Neuronal stem cell (in vitro differentiated cells): Measurements from ENCODE around the gene OCA2.
A peak's percentile ranks its signal among the peaks of the same experiment; 100 is the strongest.

Experiments
- DNase-seq: peaks from one replicate; pipeline ENCODE4 v3.0.0-alpha.2; 2013; ENCODE audit warnings: low spot score
- H2AFZ ChIP-seq: one replicate; pipeline ENCODE4 v1.6.1; 2013; ENCODE audit warnings: mild to moderate bottlenecking, low read length, inconsistent platforms
- H2AK5ac ChIP-seq: 2 replicates; pipeline ENCODE4 v1.6.1; 2013; ENCODE audit warnings: low read depth, mild to moderate bottlenecking, inconsistent platforms, low read length, moderate library complexity, mixed read lengths
- H2BK120ac ChIP-seq: 2 replicates; pipeline ENCODE4 v1.6.1; 2013; ENCODE audit warnings: low read depth, mild to moderate bottlenecking, inconsistent platforms, low read length, moderate library complexity, mixed read lengths
- H2BK12ac ChIP-seq: one replicate; pipeline ENCODE4 v1.6.1; 2013; ENCODE audit warnings: low read length, inconsistent platforms
- H2BK15ac ChIP-seq: 2 replicates; pipeline ENCODE4 v1.6.1; 2013; ENCODE audit warnings: mild to moderate bottlenecking, low read length, inconsistent platforms, mixed read lengths
- H2BK5ac ChIP-seq: one replicate; pipeline ENCODE4 v1.6.1; 2013; ENCODE audit warnings: inconsistent platforms, mild to moderate bottlenecking, low read length, moderate library complexity
- H3K14ac ChIP-seq: one replicate; pipeline ENCODE4 v1.6.1; 2013; ENCODE audit warnings: low read length, inconsistent platforms
- H3K18ac ChIP-seq: 2 replicates; pipeline ENCODE4 v1.6.1; 2013; ENCODE audit warnings: low read length, inconsistent platforms
- H3K23ac ChIP-seq: 2 replicates; pipeline ENCODE4 v1.6.1; 2013; ENCODE audit warnings: low read depth, mild to moderate bottlenecking, mixed read lengths, low read length, inconsistent platforms; ENCODE audit not compliant: poor library complexity
- H3K27ac ChIP-seq: replicated peaks from 3 replicates; pipeline ENCODE4 v1.5.1; 2013; ENCODE audit warnings: low read length, inconsistent platforms
- H3K27me3 ChIP-seq, 3 experiments: 2 replicates each; pipeline ENCODE4 v1.6.1; 2013; ENCODE audit warnings: low read length in 3 of 3, mild to moderate bottlenecking in 2 of 3, inconsistent platforms in 1 of 3, low read depth in 1 of 3, mixed read lengths in 1 of 3, moderate library complexity in 1 of 3; ENCODE audit not compliant: control insufficient read depth in 3 of 3, insufficient read depth in 3 of 3
- H3K36me3 ChIP-seq, 2 donors: replicated peaks in 1 of 2; 2 replicates each; pipeline ENCODE4 v1.6.1; 2013; ENCODE audit warnings: low read length in 2 of 2; ENCODE audit not compliant: control insufficient read depth in 2 of 2, insufficient read depth in 2 of 2
- H3K4ac ChIP-seq: 2 replicates; pipeline ENCODE4 v1.6.1; 2013; ENCODE audit warnings: inconsistent platforms, mild to moderate bottlenecking, low read length, moderate library complexity
- H3K4me1 ChIP-seq, 2 donors: 1 replicate in 1 of 2; 2 replicates in 1 of 2; pipeline ENCODE4 v1.6.1; 2013; ENCODE audit warnings: low read length in 2 of 2, low read depth in 1 of 2; ENCODE audit not compliant: control insufficient read depth in 2 of 2, insufficient read depth in 1 of 2
- H3K4me2 ChIP-seq: one replicate; pipeline ENCODE4 v1.6.1; 2013; ENCODE audit warnings: mild to moderate bottlenecking, low read length, inconsistent platforms; ENCODE audit not compliant: insufficient read depth, poor library complexity, severe bottlenecking
- H3K4me3 ChIP-seq, 2 donors: 2 replicates each; pipeline ENCODE4 v1.5.1; 2013; ENCODE audit warnings: low read length in 2 of 2, mild to moderate bottlenecking in 2 of 2, inconsistent platforms in 1 of 2, moderate library complexity in 1 of 2
- H3K79me1 ChIP-seq: one replicate; pipeline ENCODE4 v1.6.1; 2013; ENCODE audit warnings: low read depth, mild to moderate bottlenecking, inconsistent platforms, low read length, moderate library complexity
- H3K9ac ChIP-seq: one replicate; pipeline ENCODE4 v1.6.1; 2013; ENCODE audit warnings: mild to moderate bottlenecking, low read depth, low read length, inconsistent platforms; ENCODE audit not compliant: poor library complexity
- H3K9me3 ChIP-seq, 2 donors: replicated peaks in 1 of 2; 2 replicates each; pipeline versions ENCODE3 to v1.6.1; 2013; ENCODE audit warnings: low read length in 2 of 2, mild to moderate bottlenecking in 2 of 2, inconsistent platforms in 1 of 2, low read depth in 1 of 2, mixed read lengths in 1 of 2, moderate library complexity in 1 of 2; ENCODE audit not compliant: control insufficient read depth in 2 of 2, insufficient read depth in 1 of 2
- H4K8ac ChIP-seq: one replicate; pipeline ENCODE4 v1.6.1; 2013; ENCODE audit warnings: low read depth, mild to moderate bottlenecking, inconsistent platforms, low read length, moderate library complexity
- H4K91ac ChIP-seq: one replicate; pipeline ENCODE4 v1.6.1; 2013; ENCODE audit warnings: low read length, low read depth, mild to moderate bottlenecking, inconsistent platforms; ENCODE audit not compliant: poor library complexity
- WGBS, 2 donors: extraction: QIAGEN DNeasy Blood & Tissue Kit; methylation state at CpG; one replicate each; pipeline ENCODE4 v1.1.7; 2013; ENCODE audit warnings: missing lambda C conversion rate in 2 of 2, mixed read lengths in 1 of 2; ENCODE audit not compliant: insufficient read length in 2 of 2, insufficient replicate concordance in 1 of 2; ENCODE audit errors: extremely low coverage in 2 of 2; 5-methylcytosine and 5-hydroxymethylcytosine counted together

The OCA2 gene

GRCh38 chr15:28086175-28086703, 12.9 kb downstream of the OCA2 start:
- H3K27ac ChIP-seq = no peak overlapping the region
- no peak overlapping the region for H3K23ac ChIP-seq
- H4K91ac ChIP-seq = no peak overlapping the region
- H3K4me3 ChIP-seq = no peak overlapping the region
- no peaks in the 10 kb centered on the region for H3K79me1 ChIP-seq
- no peak overlapping the region for H2AFZ ChIP-seq
- H2BK12ac ChIP-seq = no peak overlapping the region
- no peak for DNase-seq
- H3K4ac ChIP-seq = no peak overlapping the region
- H3K27me3 ChIP-seq = peaks cover 0 to 3% (median 0%) of the 10 kb centered on the region in 3 experiments
- H3K36me3 ChIP-seq = no peaks in the 10 kb centered on the region
- H3K9me3 ChIP-seq = peaks cover under 1 to 3% of the 10 kb centered on the region in 2 donors
- H3K4me2 ChIP-seq = no peak overlapping the region
- H3K14ac ChIP-seq = no peak overlapping the region
- no peak overlapping the region for H2BK120ac ChIP-seq
- no peak overlapping the region for H4K8ac ChIP-seq
- WGBS, 2 donors = no CpG with 5 or more reads among the region's 2 CpGs
- no peak overlapping the region for H3K18ac ChIP-seq
- H2BK15ac ChIP-seq = no peak overlapping the region
- H2AK5ac ChIP-seq = no peak overlapping the region
- no peaks in the 10 kb centered on the region for H3K4me1 ChIP-seq
- H2BK5ac ChIP-seq = no peak overlapping the region
- no peak overlapping the region for H3K9ac ChIP-seq

GRCh38 chr15:28085489-28086174, 13.5 kb downstream of the OCA2 start:
- Histone ChIP-seq H3K4me2 (no peak overlapping the region), H3K4me1 (no peaks in the 10 kb centered on the region)
- no CpG with 5 or more reads among the region's 4 CpGs for WGBS, 2 donors

GRCh38 chr15:28084547-28084946, 14.6 kb downstream of the OCA2 start:
- Histone ChIP-seq H3K4me2 (no peak overlapping the region), H2BK15ac (no peak overlapping the region), H3K79me1 (no peaks in the 10 kb centered on the region), H3K27ac (no peak overlapping the region), H2BK12ac (no peak overlapping the region), H3K23ac (no peak overlapping the region), H4K91ac (no peak overlapping the region), H3K14ac (no peak overlapping the region), H3K4me1 (peaks cover 0 to 1% of the 10 kb centered on the region in 2 donors), H2AK5ac (peak overlapping the region; percentile 38), H3K4me3 (no peak overlapping the region), H4K8ac (no peak overlapping the region), H3K27me3 (peaks cover 0 to 1% (median 0%) of the 10 kb centered on the region in 3 experiments), H3K4ac (no peak overlapping the region), H2BK120ac (no peak overlapping the region), H3K18ac (no peak overlapping the region), H3K9me3 (peaks cover 0 to 3% of the 10 kb centered on the region in 2 donors), H2BK5ac (no peak overlapping the region), H2AFZ (no peak overlapping the region), H3K36me3 (no peaks in the 10 kb centered on the region), H3K9ac (no peak overlapping the region)
- DNase-seq = no peak
- WGBS, 2 donors = no CpG with 5 or more reads among the region's 3 CpGs

More at GRCh38 chr15:28085489-28086174, 13.5 kb downstream of the OCA2 start:
- H2BK15ac ChIP-seq = peak overlapping the region; percentile 10
- no peak overlapping the region for H2BK12ac ChIP-seq
- H2AFZ ChIP-seq = no peak overlapping the region
- no peak overlapping the region for H3K27ac ChIP-seq
- H3K9me3 ChIP-seq = peaks cover 0 to 3% of the 10 kb centered on the region in 2 donors
- no peak overlapping the region for H2BK120ac ChIP-seq
- H4K8ac ChIP-seq = no peak overlapping the region
- no peak overlapping the region for H3K4me3 ChIP-seq
- H3K14ac ChIP-seq = no peak overlapping the region
- H3K27me3 ChIP-seq = peaks cover 0 to 3% (median 0%) of the 10 kb centered on the region in 3 experiments
- no peak overlapping the region for H3K18ac ChIP-seq
- no peak overlapping the region for H3K4ac ChIP-seq
- H2AK5ac ChIP-seq = no peak overlapping the region
- no peak overlapping the region for H3K9ac ChIP-seq
- no peak overlapping the region for H3K23ac ChIP-seq
- H3K79me1 ChIP-seq = no peaks in the 10 kb centered on the region
- no peak overlapping the region for H4K91ac ChIP-seq
- no peak for DNase-seq
- no peaks in the 10 kb centered on the region for H3K36me3 ChIP-seq
- H2BK5ac ChIP-seq = no peak overlapping the region

- H4K91ac ChIP-seq = no peak overlapping the region
- no peak overlapping the region for H3K27ac ChIP-seq
- no peaks in the 10 kb centered on the region for H3K27me3 ChIP-seq
- no peak overlapping the region for H2BK120ac ChIP-seq
- no peak overlapping the region for H2AFZ ChIP-seq
- no peak overlapping the region for H3K4me3 ChIP-seq
- H3K23ac ChIP-seq = no peak overlapping the region
- H3K9me3 ChIP-seq = peaks cover 0 to 3% of the 10 kb centered on the region in 2 donors
- no peak overlapping the region for H3K18ac ChIP-seq
- no CpG with 5 or more reads among the region's 11 CpGs for WGBS, 2 donors
- H3K4ac ChIP-seq = no peak overlapping the region
- no peak overlapping the region for H2AK5ac ChIP-seq
- peaks cover 0 to 1% of the 10 kb centered on the region in 2 donors for H3K4me1 ChIP-seq
- no peaks in the 10 kb centered on the region for H3K79me1 ChIP-seq
- H3K9ac ChIP-seq = no peak overlapping the region
- H2BK12ac ChIP-seq = no peak overlapping the region
- H3K4me2 ChIP-seq = no peak overlapping the region
- H2BK15ac ChIP-seq = no peak overlapping the region
- H3K36me3 ChIP-seq = no peaks in the 10 kb centered on the region
- H2BK5ac ChIP-seq = no peak overlapping the region
- H4K8ac ChIP-seq = no peak overlapping the region
- H3K14ac ChIP-seq = no peak overlapping the region
- DNase-seq = no peak
Measured at GRCh38 chr15:28082891-28083684, 16.0 kb downstream of the OCA2 start.
